Lower leg skin (tissue), 4 donors: ENCODE data around the gene ZNF385C. TPM values are rescaled to one million over a fixed set of nuclear protein-coding genes. Genes with fewer than 3 reads are reported as not detected.

Experiments
- DNase-seq, 2 donors: peaks; one replicate each; pipeline ENCODE4 v3.0.0-alpha.2; 2019; ENCODE audit warnings: low spot score in 2 of 2
- H3K4me3 ChIP-seq: fragments of 200-600 bp; sonication (generic); 2 replicates; pipeline ENCODE4 v1.5.1; 2017; ENCODE audit warnings: mild to moderate bottlenecking, low read depth; ENCODE audit not compliant: poor library complexity, severe bottlenecking
- CTCF ChIP-seq, 3 donors: fragments of 450-650 bp; IDR thresholded peaks; one replicate each; pipeline ENCODE4 v1.5.1; 2016; ENCODE audit warnings: antibody characterized with exemption in 3 of 3, mild to moderate bottlenecking in 3 of 3, moderate library complexity in 2 of 3
- POLR2A ChIP-seq, 2 donors: fragments of 450-650 bp; IDR thresholded peaks; one replicate each; pipeline ENCODE4 v1.6.1; 2016 to 2017; ENCODE audit warnings: antibody characterized with exemption in 2 of 2, mild to moderate bottlenecking in 1 of 2, moderate library complexity in 1 of 2
- WGBS, 2 donors: methylation state at CpG; one replicate each; pipeline ENCODE4 v1.1.5; 2018; 5-methylcytosine and 5-hydroxymethylcytosine counted together
- intact Hi-C: fragments of 100-400 bp; cut with DNase I; formaldehyde crosslinking; loops from one replicate; pipeline ENCODE4 v1.15.0; 2023; ENCODE audit warnings: low total_unique reads
- total RNA-seq, 4 donors: library from RNA; depleted of rRNA; stranded (reverse); fragments of >200 nt; gene quantifications; one replicate each; pipeline ENCODE4 v1.1.0, GENCODE V29; 2016

Gene ZNF385C
- total RNA-seq, 4 donors from 2014 or later: 0.29 to 1.3 TPM; not detected in 2

GRCh38 chr17:42019509-42020404 lies 78.5 kb downstream of the ZNF385C start, which contains the start of gene NKIRAS2:
Gene NKIRAS2 (plus strand): TSS chr17:42020090. CDS start chr17:42021578, 1,488 bp downstream.
- WGBS, 2 donors: 11% methylated on average over 31 to 33 of the region's 49 CpGs
- TF ChIP-seq CTCF (IDR thresholded peaks at IDR 0.05): peak in 1 of 3 donors; percentile 83
- no peak for TF ChIP-seq POLR2A (IDR thresholded peaks at IDR 0.05)
- peak within 1 kb of the TSS; percentile 92 for H3K4me3 ChIP-seq
- peak; percentile 90 to 99 for DNase-seq
- intact Hi-C loops: no loop called here

- intact Hi-C loops: no loop called here
- DNase-seq: no peak
- no peak overlapping the region for H3K4me3 ChIP-seq
- WGBS, 2 donors: 90 to 92% methylated on average over 4 of the region's 4 CpGs
- TF ChIP-seq CTCF (IDR thresholded peaks at IDR 0.05): no peak
- TF ChIP-seq POLR2A (IDR thresholded peaks at IDR 0.05): no peak
Measured at GRCh38 chr17:42018988-42019387, 79.3 kb downstream of the ZNF385C start.

GRCh38 chr17:42018339-42018738 lies 79.9 kb downstream of the ZNF385C start:
- WGBS, 2 donors: 30 to 46% methylated on average over 3 of the region's 3 CpGs
- DNase-seq: no peak
- TF ChIP-seq POLR2A (IDR thresholded peaks at IDR 0.05): no peak
- no peak for TF ChIP-seq CTCF (IDR thresholded peaks at IDR 0.05)
- intact Hi-C loops: no loop called here
- no peak overlapping the region for H3K4me3 ChIP-seq

- 0 to 6% methylated on average over 11 of the region's 11 CpGs for WGBS, 2 donors
- DNase-seq: peak in 1 of 2 donors; percentile 23
- TF ChIP-seq POLR2A (IDR thresholded peaks at IDR 0.05) (no peak), CTCF (IDR thresholded peaks at IDR 0.05) (no peak)
- intact Hi-C loops: no loop called here
- H3K4me3 ChIP-seq: peak overlapping the region; percentile 91
Measured at GRCh38 chr17:42017866-42018200, 80.4 kb downstream of the ZNF385C start.

- intact Hi-C loops: no loop called here
- 0 to 1% methylated on average over 48 to 62 of the region's 70 CpGs for WGBS, 2 donors
Measured at GRCh38 chr17:42016941-42017865, 81.1 kb downstream of the ZNF385C start, which contains the start of gene DNAJC7. Gene DNAJC7 (minus strand): TSS chr17:42017439. CDS start chr17:42017416, 23 bp downstream.

More at GRCh38 chr17:42016941-42017865, 81.1 kb downstream of the ZNF385C start, which contains the start of gene DNAJC7:
- peak; percentile 86 to 98 for DNase-seq
- peak within 1 kb of the TSS; percentile 91 for H3K4me3 ChIP-seq
- TF ChIP-seq POLR2A (IDR thresholded peaks at IDR 0.05): peak in 1 of 2 donors; percentile 60
- no peak for TF ChIP-seq CTCF (IDR thresholded peaks at IDR 0.05)
